Stimulated activated CD4-positive, alpha-beta T cell treated with anti-CD3 and anti-CD28 coated beads, TNF-alpha, amount 100 ng/mL, for 4 hours (primary cell): ENCODE data around the gene TESK1.
"Not testable (repeated sequence)": the region's sequence is repeated elsewhere in the genome, so short reads cannot be mapped to it uniquely, and the experiment has no call there.

Source experiments
- DNase-seq, 3 experiments: peaks; one replicate each; pipeline ENCODE4 v3.0.0-alpha.2; 2020; ENCODE audit warnings: low read depth in 3 of 3

The TESK1 gene

GRCh38 chr9:35579659-35580227, 25.3 kb upstream of the TESK1 start:
- DNase-seq = not testable (repeated sequence)

- not testable (repeated sequence) for DNase-seq
Observed at GRCh38 chr9:35583521-35583920, 21.5 kb upstream of the TESK1 start.

- DNase-seq = not testable (repeated sequence)
Observed at GRCh38 chr9:35584681-35585080, 20.4 kb upstream of the TESK1 start.

- not testable (repeated sequence) for DNase-seq
Observed at GRCh38 chr9:35588506-35588905, 16.6 kb upstream of the TESK1 start.

- DNase-seq = no peak
Observed at GRCh38 chr9:35593581-35593980, 11.5 kb upstream of the TESK1 start.

GRCh38 chr9:35594471-35594870, 10.6 kb upstream of the TESK1 start:
- no peak for DNase-seq

GRCh38 chr9:35596907-35597306, 8.2 kb upstream of the TESK1 start:
- not testable (repeated sequence) for DNase-seq

GRCh38 chr9:35598866-35599590, 6.0 kb upstream of the TESK1 start:
- DNase-seq = no peak

GRCh38 chr9:35599763-35600604, 5.1 kb upstream of the TESK1 start:
- no peak for DNase-seq

- DNase-seq = no peak
Observed at GRCh38 chr9:35603506-35603985, 1.5 kb upstream of the TESK1 start.

GRCh38 chr9:35603986-35604577, 980 bp upstream of the TESK1 start:
- peak; percentile 94 to 99 (median 97) for DNase-seq

GRCh38 chr9:35605351-35606137, 482 bp downstream of the TESK1 start:
- DNase-seq = no peak

GRCh38 chr9:35606138-35606504, 1.1 kb downstream of the TESK1 start:
- DNase-seq = no peak

GRCh38 chr9:35606726-35607125, 1.7 kb downstream of the TESK1 start:
- DNase-seq = no peak

- DNase-seq = no peak
Observed at GRCh38 chr9:35608221-35608620, 3.2 kb downstream of the TESK1 start.

GRCh38 chr9:35609001-35609819, 4.1 kb downstream of the TESK1 start:
- no peak for DNase-seq

GRCh38 chr9:35609820-35610163, 4.7 kb downstream of the TESK1 start:
- no peak for DNase-seq

- no peak for DNase-seq
Observed at GRCh38 chr9:35611230-35611797, 6.3 kb downstream of the TESK1 start.

- DNase-seq = not testable (repeated sequence)
Observed at GRCh38 chr9:35612066-35612465, 7.0 kb downstream of the TESK1 start.

- no peak for DNase-seq
Observed at GRCh38 chr9:35612843-35613242, 7.8 kb downstream of the TESK1 start.
